HG03064 (cell line): ENCODE results near the gene PTPRH.

ENCODE experiments used
- ATAC-seq: cut with Tn5 transposase; IDR thresholded peaks from one replicate; pipeline ENCODE4 v1.9.1; 2021; ENCODE audit warnings: low read depth; ENCODE audit not compliant: unreplicated experiment

PTPRH gene

GRCh38 chr19:55137915-55138314 is 71.4 kb downstream of the PTPRH start:
- ATAC-seq = no peak

GRCh38 chr19:55136399-55137102 is 72.8 kb downstream of the PTPRH start:
- ATAC-seq = no peak

DNA sequence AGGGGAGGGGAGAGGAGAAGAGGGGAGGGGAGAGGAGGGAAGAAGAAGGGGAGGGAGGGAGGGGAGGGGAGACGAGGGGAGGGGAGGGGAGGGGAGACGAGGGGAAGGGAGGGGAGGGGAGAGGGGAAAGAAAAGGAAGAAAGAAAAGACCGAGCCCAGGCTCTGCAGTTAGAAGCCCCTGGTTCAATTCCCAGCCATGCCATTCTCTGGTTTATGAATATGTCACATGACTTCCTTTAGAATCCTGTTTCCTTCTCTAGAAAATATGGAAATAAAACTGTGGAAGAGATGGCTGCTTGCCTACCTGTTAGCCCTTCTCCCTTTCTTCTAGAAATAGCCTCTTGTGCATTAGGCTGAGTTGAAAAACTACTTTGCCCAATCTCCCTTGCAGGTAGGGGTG is 74.6 kb downstream of the PTPRH start:
- no peak for ATAC-seq

GRCh38 chr19:55133639-55134444 is 75.5 kb downstream of the PTPRH start:
- ATAC-seq = no peak

DNA sequence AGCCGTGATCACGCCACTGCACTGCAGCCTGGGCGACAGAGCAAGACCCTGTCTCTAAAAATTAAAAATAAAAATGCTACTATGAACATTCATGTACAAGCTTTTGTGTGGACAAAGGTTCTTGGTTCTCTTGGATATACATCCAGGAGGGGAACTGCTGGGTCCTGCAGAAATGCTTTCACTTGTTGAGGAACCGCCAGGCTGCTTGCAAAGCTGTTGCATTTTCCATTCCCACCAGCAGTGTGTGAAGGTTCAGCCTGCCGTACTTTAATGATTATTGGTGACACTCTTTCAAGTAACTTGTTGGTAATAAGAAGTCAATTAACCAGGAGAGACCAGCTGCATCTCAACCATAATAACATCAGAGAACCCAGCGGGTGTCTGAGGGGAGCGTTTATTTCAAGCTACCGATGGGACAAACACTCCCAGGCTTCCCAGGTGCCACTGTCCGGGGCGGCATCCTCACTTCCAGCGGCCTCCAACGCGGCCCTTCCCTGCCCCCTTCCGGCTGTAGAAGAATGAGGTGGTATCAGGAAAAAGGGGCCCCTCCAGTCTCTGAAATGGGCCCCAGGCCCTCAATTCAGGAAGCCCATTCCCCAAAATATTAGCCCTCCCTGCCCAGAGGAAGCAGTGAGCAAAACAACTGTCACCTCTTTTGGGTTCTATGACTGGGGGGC is 76.7 kb downstream of the PTPRH start:
- no peak for ATAC-seq

DNA sequence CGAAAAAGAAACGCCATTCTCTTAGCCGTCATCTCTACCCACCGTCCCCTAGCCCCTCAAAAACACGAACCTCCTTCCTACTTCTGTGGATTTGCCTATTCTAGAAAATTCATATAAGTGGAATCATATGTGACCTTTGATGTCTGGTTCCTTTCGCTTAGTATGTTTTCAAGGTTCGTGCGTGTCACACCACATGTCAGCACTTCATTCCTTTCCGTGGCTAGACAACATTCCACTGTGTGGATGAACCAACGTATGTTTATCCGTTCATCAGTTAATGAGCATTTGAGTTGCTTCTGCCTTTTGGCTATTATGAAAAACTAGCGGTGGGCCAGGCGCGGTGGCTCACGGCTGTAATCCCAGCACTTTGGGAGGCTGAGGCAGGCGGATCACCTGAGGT is 77.9 kb downstream of the PTPRH start:
- ATAC-seq = no peak
